Natural killer cell (primary cell): ENCODE data around the gene ERFE. TPM values are rescaled to one million over a fixed set of nuclear protein-coding genes. Genes with fewer than 3 reads are reported as not detected.

Experiments used
- ATAC-seq, 3 donors: fragments of 150-1000 bp in 2 of 3; fragments of 200-7000 bp in 1 of 3; cut with Tn5 transposase; 1 replicate in 1 of 3; 2 replicates in 2 of 3; pipeline ENCODE4 v1.10.0; 2021; ENCODE audit warnings: mild to moderate bottlenecking in 2 of 3, moderate library complexity in 2 of 3
- DNase-seq, 2 donors: peaks; one replicate each; pipeline versions ENCODE4 v3.0.0 to v3.0.0-alpha.2; 2013 to 2021; ENCODE audit warnings: mixed read lengths in 1 of 2
- H3K27ac ChIP-seq: one replicate; pipeline ENCODE4 v1.5.1; 2013; ENCODE audit warnings: mild to moderate bottlenecking, low read length
- H3K27me3 ChIP-seq: one replicate; pipeline ENCODE4 v1.6.1; 2013; ENCODE audit warnings: low read length; ENCODE audit not compliant: control insufficient read depth, insufficient read depth
- H3K36me3 ChIP-seq: one replicate; pipeline ENCODE4 v1.6.1; 2013; ENCODE audit warnings: low read length; ENCODE audit not compliant: control insufficient read depth, insufficient read depth
- H3K4me1 ChIP-seq: one replicate; pipeline ENCODE4 v1.6.1; 2013; ENCODE audit warnings: low read length; ENCODE audit not compliant: control insufficient read depth, insufficient read depth
- H3K4me3 ChIP-seq: one replicate; pipeline ENCODE4 v1.5.1; 2013; ENCODE audit warnings: low read length
- H3K9me3 ChIP-seq: one replicate; pipeline ENCODE4 v1.6.1; 2013; ENCODE audit warnings: low read length; ENCODE audit not compliant: control insufficient read depth, insufficient read depth
- H3K27ac Mint-ChIP-seq, 2 donors: one replicate each; pipeline ENCODE4 v1.8.0; 2022; ENCODE audit warnings: mild to moderate bottlenecking in 2 of 2, mixed read lengths in 2 of 2, moderate library complexity in 1 of 2
- H3K27me3 Mint-ChIP-seq, 2 donors: one replicate each; pipeline ENCODE4 v1.8.0; 2022; ENCODE audit warnings: low read depth in 2 of 2, mixed read lengths in 2 of 2
- H3K36me3 Mint-ChIP-seq: one replicate; pipeline ENCODE4 v1.8.0; 2022; ENCODE audit warnings: mixed read lengths
- H3K4me1 Mint-ChIP-seq, 2 donors: one replicate each; pipeline ENCODE4 v1.8.0; 2022; ENCODE audit warnings: mixed read lengths in 2 of 2
- H3K4me3 Mint-ChIP-seq: one replicate; pipeline ENCODE4 v1.8.0; 2022; ENCODE audit warnings: mild to moderate bottlenecking, moderate library complexity, mixed read lengths
- H3K9me3 Mint-ChIP-seq, 2 donors: one replicate each; pipeline ENCODE4 v1.8.0; 2022; ENCODE audit warnings: mixed read lengths in 2 of 2
- CTCF ChIP-seq: fragments of 200-600 bp; IDR thresholded peaks from one replicate; pipeline ENCODE4 v1.8.0; 2022; ENCODE audit warnings: antibody characterized with exemption
- WGBS: methylation state at CpG from one replicate; pipeline ENCODE4 v1.1.7; 2013; ENCODE audit warnings: missing lambda C conversion rate; ENCODE audit not compliant: insufficient coverage; 5-methylcytosine and 5-hydroxymethylcytosine counted together
- intact Hi-C: fragments of 100-400 bp; cut with micrococcal nuclease; formaldehyde crosslinking; loops from one replicate; pipeline ENCODE4 v1.14.2; 2022
- total RNA-seq, 4 donors: library from RNA; stranded (reverse); fragments of 120-200 nt in 1 of 4; gene quantifications; one replicate each; pipeline versions ENCODE4 v1.2.3 to v1.2.4, GENCODE V29; 2013 to 2022

The ERFE gene
- total RNA-seq, 3 donors from 2014 or later (not counting 1 experiment from before 2014, with no cell fraction given): 0.33 to 4.8 (median 4.3) TPM

GRCh38 chr2:238141541-238142318, 17.0 kb upstream of the ERFE start:
- peaks cover 8 to 9% of the 10 kb centered on the region in 2 donors for H3K4me1 Mint-ChIP-seq
- no peak overlapping the region for H3K4me3 Mint-ChIP-seq
- DNase-seq: no peak
- WGBS: 68% methylated on average over 10 of the region's 10 CpGs
- TF ChIP-seq CTCF: no peak
- peak in 1 of 3 donors; percentile 37 for ATAC-seq
- H3K27me3 Mint-ChIP-seq: no peaks in the 10 kb centered on the region
- H3K27ac ChIP-seq: no peak overlapping the region
- intact Hi-C loops: no loop called here
- no peaks in the 10 kb centered on the region for H3K9me3 Mint-ChIP-seq
- H3K27ac Mint-ChIP-seq: no peak overlapping the region
- H3K9me3 ChIP-seq: no peaks in the 10 kb centered on the region
- no peaks in the 10 kb centered on the region for H3K27me3 ChIP-seq
- H3K36me3 ChIP-seq: no peaks in the 10 kb centered on the region
- peaks cover 20% of the 10 kb centered on the region for H3K4me1 ChIP-seq
- H3K4me3 ChIP-seq: no peak overlapping the region
- no peaks in the 10 kb centered on the region for H3K36me3 Mint-ChIP-seq

- 93% methylated on average over 30 of the region's 30 CpGs for WGBS
- no peaks in the 10 kb centered on the region for H3K27me3 Mint-ChIP-seq
- intact Hi-C loops: no loop called here
- Histone ChIP-seq H3K27me3 (no peaks in the 10 kb centered on the region), H3K27ac (no peak overlapping the region), H3K4me3 (no peak overlapping the region), H3K36me3 (no peaks in the 10 kb centered on the region), H3K9me3 (no peaks in the 10 kb centered on the region), H3K4me1 (peaks cover 20% of the 10 kb centered on the region)
- H3K27ac Mint-ChIP-seq: no peak overlapping the region
- ATAC-seq: no peak
- no peaks in the 10 kb centered on the region for H3K9me3 Mint-ChIP-seq
- peaks cover 8 to 9% of the 10 kb centered on the region in 2 donors for H3K4me1 Mint-ChIP-seq
- H3K4me3 Mint-ChIP-seq: no peak overlapping the region
- H3K36me3 Mint-ChIP-seq: no peaks in the 10 kb centered on the region
- TF ChIP-seq CTCF: no peak
- DNase-seq: no peak
Measured at GRCh38 chr2:238142382-238143205, 16.2 kb upstream of the ERFE start.

- peak overlapping the region in 1 of 2 donors; percentile 31 for H3K27ac Mint-ChIP-seq
Measured at GRCh38 chr2:238143239-238143951, 15.4 kb upstream of the ERFE start.

More at GRCh38 chr2:238143239-238143951, 15.4 kb upstream of the ERFE start:
- H3K27me3 ChIP-seq: no peaks in the 10 kb centered on the region
- 62% methylated on average over 20 of the region's 20 CpGs for WGBS
- H3K4me3 Mint-ChIP-seq: no peak overlapping the region
- H3K4me3 ChIP-seq: no peak overlapping the region
- no peak for TF ChIP-seq CTCF
- H3K4me1 Mint-ChIP-seq: peaks cover 8 to 9% of the 10 kb centered on the region in 2 donors
- H3K4me1 ChIP-seq: peaks cover 20% of the 10 kb centered on the region
- no peak overlapping the region for H3K27ac ChIP-seq
- intact Hi-C loops: no loop called here
- H3K9me3 ChIP-seq: no peaks in the 10 kb centered on the region
- H3K36me3 ChIP-seq: no peaks in the 10 kb centered on the region
- no peaks in the 10 kb centered on the region for H3K9me3 Mint-ChIP-seq
- no peaks in the 10 kb centered on the region for H3K36me3 Mint-ChIP-seq
- no peaks in the 10 kb centered on the region for H3K27me3 Mint-ChIP-seq
- ATAC-seq (peak in 2 of 3 donors; percentile 32 to 69), DNase-seq (no peak)
